ENCODE data around the gene CKAP4.

DNA sequence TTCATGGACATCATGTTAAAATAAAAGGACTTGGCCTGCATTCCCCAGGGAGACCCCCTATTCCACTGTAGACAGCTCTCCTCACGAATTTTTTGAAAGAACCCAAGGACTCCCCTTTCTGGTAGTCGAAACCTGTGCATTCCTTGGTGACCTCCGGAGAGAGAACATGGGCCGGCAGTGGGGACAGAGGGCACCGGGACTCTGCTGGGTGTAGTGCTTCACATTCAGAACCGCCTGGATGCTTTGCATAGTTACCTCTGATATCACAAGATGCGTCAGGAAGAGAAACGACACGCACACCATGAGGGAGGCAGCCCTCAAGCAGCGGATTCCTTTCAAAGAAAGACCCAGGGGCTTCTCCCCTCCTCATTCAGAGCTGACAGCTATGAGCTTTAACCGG is 9.7 kb downstream of the CKAP4 start:
- TF ChIP-seq GATA2 (IDR thresholded peaks at IDR 0.05; ENCODE audit: low read depth, low read length) (no peak), GATA3 (IDR thresholded peaks at IDR 0.05; ENCODE audit: low read depth, low read length) (no peak)

Data from SH-SY5Y (cell line).